HG03097 (cell line): ENCODE results near the gene LGR5.

ENCODE experiments used
- ATAC-seq: cut with Tn5 transposase; IDR thresholded peaks from one replicate; pipeline ENCODE4 v1.9.1; 2021; ENCODE audit not compliant: unreplicated experiment, low FRiP score

The LGR5 gene

DNA sequence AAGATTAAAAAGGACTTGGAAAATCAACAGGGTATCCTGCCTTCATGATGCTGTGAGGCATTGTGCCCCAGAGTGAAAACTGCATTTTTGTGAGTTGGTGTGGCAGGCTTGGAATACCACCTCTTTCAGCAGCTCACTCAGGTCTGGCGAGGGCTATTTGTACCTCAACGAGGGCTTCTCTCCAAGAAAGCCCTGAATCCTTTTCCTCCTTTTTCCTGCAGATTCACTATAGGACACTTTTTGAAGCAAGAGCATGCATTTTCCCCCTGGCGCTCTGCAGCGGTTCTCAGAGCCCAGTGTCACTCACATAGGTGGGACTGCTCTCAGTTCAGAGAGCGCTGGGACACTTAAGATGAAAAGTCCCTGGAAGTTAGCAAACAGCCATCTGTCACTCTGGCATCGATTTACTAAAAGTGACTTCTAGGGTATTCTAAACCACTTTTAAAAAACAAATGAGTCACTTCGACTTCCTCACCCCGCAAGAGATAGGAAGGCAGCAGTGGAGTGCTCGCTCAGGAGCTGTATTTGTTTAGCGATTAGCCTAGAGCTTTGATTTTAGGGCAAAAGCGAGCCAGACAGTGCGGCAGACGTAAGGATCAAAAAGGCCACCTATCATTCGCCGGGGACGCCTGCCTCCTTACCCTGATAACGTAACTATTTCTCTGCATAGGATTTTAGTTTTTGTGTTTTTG is 782 bp upstream of the LGR5 start:
- no peak for ATAC-seq

DNA sequence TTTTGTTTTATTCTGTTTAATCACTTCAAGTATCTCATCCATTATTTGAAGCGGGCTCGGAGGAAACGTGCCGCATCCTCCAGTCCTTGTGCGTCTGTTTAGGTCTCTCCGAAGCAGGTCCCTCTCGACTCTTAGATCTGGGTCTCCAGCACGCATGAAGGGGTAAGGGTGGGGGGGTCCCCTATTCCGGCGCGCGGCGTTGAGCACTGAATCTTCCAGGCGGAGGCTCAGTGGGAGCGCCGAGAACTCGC is 311 bp upstream of the LGR5 start:
- no peak for ATAC-seq

DNA sequence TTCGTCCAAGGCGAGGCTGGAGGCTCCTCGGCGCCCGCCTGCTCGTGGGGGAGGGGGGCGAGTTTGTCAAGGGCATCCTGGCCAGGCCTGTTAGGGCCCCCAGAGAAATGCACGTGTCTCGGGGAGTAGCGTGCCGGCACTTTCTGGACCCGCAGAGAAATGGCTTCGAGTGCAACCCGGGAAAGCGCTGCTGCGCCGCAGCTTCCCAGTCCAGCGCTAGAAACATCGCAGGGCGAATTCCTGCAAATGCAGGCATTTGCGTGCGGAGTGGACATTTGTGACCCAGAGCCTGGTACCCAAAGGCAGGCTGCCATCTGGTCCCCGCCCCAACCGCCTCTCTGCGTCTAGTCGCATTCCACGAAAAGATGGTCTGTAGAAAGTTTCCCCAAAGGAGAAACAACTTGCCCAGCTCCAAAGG is 756 bp downstream of the LGR5 start:
- ATAC-seq: no peak

DNA sequence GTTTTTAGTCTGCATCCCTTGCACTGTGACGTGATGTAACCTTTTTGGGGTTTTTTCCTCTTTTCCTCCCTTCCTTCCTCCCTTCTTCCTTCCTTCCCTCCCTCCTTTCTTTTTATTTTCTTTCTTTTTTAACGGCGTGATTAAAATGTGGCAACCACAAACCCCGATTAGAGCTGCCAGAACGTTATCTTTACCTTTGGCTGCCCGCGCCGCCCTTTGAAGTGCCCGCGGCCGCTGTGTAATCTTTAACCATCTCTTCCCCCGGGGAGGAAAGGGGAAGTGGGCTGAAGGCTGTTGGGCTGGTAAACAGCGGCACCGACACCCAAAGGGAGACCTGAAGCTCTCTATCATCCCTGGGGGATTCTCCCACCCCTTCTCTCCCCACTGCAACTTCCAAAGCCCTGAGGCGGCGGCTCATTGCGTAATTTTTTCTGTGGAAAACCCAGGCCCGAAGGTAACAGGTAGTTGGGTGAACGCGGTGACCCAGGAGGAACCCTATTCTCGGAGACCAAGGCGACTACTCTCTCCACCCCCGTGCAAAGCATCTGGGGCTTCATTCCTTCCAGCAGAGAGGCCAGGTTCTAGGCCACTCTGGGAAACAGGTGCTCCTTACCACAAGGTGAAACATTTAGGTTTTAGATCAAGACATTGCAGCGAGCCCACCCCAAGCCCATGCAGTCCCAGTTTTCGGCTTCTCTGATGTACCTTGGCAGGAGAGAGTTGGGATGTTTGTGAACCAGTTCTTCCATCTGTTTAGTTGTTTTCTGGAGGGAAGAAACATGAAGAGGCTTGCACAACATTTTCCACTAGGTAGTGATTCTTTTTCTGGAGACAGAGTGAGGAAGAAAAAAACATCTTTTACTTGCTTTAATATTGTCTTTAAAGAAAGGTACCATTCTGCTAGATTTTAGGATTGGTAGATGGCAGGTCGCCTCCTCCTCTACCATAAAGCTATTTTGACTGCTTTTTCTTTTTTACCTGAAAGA is 1.5 kb downstream of the LGR5 start:
- peak; percentile 90 for ATAC-seq

DNA sequence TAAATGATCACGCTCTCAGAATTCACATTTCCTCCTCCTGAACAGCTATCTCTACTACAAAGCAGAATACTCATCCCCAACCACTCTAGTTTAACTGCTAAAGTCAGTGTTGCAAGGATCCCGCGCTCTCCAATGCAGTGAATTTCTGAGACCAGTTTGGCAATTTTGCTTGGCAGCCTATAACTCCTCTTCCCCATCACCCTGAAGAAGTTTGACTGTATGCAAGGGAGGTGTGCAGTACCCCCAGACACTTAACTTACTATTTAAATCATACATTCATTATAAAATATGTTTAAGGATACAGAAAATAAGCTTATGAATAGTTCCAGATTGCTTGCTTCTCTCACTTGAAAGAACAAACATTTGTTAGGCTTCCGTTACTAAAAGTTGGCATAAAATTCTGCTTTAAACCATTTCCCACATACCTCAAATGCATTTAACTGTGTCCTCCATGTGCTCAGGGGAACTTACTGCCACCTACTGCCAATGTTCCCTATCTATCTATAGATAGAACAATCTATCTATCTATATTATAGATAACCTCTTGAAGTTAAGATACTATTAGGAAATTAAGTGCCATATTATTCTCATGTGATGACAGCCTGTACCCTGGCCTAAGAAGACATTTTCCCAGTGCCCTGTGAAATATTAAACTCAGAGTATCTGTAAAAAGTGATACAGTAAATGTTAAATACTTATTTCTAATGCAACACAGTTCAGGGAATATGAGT is 2.4 kb downstream of the LGR5 start:
- ATAC-seq: no peak

DNA sequence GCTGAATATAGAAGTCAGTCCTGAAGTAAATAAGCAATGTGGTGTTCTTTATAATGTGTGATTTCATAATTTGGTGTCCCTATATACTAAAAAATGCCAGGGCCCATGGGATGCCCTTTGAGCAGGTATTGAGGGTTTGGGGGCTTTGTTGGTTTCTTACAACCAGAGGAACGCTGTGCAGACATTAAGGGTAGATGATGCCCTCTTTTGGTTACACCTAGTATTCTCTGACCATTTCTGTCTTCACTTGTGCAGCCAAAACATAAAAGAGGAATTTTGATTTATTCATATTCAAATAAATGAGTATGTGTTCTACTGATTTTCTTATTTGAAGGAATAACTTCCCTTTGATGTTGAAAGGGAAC is 3.0 kb downstream of the LGR5 start:
- ATAC-seq: no peak

DNA sequence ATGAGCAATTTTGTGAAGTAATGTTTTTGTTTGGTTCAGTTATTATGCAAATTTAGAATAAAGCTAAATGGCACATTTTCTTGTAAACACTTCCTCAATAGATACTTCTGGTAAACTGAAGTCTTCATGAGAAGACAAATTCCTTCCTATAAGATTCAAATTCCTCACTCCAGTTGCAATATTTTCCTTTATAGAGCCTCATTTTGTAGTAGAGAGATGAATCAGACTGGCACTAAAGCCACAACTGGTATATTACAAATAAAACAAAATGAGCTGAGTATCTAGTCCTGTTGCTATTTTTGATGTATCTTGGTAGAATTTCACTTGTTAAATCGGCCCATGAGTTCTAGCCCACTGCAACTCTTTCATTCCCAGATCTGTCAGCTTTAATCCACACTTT is 5.5 kb downstream of the LGR5 start:
- ATAC-seq: no peak

DNA sequence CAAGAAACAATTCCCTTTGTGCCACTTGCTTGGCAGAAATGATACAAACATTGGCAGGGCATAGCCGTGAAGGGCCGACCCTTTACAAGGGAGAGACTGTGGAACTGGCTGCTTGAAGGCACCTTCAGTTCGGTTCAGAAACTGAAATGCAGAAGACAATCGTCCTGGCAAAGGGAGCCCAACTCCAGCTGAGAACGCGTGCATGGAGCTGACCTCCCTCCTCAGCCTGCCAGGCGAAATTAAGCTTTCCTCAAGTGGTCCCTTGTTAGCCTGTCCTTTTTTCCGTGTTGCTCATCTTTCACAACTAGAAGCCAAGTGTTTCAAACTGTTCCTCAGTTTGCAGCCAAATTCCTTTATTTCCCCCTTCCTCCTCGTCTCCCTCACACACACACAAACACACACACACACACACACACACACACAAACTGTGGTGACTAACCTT is 8.1 kb downstream of the LGR5 start:
- no peak for ATAC-seq

DNA sequence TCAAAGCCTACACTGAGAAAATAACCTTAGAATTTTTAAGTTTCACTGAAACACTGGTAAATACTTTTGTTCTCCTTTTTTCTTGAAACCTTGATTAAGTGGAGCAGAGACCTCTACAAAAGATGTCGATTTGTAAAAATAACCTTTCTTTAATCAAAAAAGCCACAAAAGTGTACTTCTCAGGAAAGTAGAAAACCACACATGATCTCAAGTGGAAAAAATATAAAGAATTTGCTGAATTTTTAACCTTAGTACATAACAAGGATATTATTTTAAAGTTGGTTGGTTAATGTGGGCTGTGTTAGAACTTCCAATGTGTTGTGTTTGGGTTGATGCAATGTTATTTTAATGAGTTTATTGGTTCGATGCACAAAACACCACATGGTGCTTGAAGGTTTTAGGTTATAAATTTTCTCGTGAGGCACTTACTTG is 8.6 kb downstream of the LGR5 start:
- no peak for ATAC-seq

DNA sequence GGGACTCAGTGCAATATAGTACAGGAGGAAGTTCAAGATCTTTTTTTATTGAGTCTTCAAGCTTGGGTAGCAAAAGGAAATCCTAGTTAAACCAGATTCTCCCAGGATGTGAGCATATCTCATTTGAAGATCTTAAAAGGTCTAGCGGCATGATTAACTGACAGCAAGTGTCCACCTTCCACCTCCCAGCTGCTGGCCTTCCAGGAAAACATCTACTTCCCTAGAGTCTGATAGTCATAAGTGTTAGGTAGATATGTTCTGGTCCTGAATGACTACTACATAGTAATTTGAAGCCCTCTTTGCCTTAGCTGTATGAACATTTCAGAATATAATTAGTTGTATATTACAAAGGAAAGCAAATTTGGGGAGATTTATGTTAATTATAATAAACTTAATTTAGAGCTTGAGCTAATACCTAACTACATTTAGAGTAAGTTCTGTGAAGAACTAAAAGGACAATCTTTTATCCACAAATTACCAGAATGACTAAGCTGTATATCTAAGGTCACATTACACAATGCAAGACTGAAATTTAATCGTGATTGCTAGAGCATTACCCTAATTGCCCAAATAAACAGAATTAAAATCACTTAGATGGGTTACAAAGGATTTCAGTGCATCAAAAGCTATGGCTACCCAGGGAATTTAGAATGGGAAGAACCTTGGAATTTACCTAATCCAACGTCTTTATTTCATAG is 9.9 kb downstream of the LGR5 start:
- no peak for ATAC-seq

DNA sequence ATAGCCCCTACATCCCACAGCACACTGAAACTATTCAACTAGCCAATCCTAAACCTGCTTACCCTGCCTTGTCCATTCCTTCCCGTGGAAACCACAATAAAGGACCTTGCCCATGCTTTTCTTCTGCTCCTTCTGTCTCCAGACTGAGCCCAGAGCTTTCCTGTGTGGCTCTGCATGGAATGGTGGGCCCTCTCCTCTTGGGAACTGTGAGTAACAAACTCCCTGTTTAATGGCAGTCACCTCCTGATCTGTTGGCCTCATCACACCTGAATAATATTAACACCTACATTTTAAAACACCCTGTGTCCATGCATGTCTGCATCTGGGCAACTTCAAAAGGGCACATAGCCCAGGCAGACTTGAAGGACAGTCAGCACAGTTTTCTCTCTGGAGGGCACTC is 12.4 kb downstream of the LGR5 start:
- ATAC-seq: no peak

DNA sequence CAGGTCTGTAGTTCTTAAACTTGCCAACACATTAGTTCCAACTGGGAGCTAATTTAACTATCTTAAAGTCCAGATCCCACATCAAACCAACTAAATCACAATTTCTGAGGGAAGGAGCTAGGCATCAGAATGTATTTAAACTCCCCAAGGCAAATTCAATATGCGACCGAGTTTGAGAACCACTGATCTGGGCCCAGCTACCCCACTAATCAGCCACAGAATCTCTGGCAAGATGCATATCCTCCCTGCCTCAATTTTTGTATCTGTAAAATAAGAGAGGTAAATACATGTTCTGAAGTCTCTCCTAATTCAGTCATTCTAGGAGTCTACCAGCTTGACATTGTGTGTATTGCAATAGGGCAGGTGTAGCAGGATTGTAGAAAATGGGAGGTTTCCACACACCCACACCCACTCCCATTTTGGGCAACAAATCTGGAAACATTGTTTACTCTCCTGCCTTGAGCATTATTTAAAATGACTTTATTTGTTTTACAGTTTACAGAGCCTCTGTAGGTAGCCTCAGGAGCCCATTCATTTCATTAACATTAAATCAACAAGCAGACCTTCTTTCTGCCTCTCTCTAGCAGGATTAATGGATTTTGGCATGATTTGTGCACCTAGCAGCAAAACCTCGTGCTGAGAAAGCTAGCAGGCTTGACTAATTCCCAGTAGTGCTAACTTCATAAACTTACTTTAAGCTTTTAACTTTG is 15.6 kb downstream of the LGR5 start:
- ATAC-seq: no peak

DNA sequence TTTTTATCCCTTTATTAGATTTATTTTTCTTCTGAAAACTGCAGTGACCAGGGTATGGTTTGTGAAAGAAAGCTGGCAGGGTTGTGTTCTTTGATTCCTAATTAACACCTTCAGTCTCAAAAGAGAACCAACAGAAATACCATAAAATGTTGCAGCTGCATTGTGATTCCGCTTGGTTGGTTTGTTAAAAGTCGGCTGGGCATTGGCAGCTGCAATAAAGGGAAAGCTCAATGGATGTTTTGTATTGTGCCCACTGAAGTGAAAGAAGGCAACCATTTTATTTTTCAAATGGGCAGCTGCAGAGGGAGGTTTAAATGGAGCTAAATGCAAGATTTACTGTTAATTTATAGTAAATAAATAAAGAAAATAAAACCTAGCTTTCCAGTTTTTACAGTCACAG is 16.7 kb downstream of the LGR5 start:
- ATAC-seq: no peak

DNA sequence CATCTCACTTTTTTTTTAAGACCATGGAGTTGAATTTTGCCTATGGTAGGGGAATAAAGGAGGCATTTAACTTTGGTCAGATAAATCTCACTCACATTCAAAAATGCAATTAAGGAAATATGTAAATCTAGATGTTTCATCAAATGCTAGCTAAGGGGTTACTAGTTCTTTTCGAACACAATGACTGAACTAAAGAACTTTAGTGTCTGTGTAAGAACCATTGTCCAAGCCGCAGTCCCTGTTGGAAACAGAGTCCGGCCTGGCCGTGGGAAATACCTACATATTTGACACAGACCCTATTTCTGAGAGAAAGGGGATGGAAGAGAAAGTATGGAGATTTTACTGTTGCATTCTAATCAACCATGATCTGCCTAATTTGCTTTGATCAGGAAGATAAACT is 17.4 kb downstream of the LGR5 start:
- ATAC-seq: no peak

DNA sequence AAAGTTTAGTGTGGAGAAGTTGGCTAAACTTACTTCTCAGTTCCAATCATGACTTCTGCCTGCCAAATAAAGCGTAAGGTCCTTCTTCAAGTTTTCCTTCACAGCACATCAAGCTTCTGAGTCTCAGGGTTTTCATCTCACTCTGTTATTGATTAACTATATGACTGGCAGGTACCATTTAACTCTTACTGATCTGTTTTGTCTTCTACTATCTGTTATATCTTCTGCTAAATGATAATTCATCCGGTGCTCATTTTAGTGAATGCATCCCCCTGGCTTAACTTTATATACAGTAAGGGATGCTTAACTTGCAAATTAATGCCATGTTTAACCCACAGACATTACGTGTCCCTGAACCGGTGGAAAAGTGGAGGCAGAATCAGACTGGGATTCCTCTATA is 20.7 kb downstream of the LGR5 start:
- no peak for ATAC-seq

DNA sequence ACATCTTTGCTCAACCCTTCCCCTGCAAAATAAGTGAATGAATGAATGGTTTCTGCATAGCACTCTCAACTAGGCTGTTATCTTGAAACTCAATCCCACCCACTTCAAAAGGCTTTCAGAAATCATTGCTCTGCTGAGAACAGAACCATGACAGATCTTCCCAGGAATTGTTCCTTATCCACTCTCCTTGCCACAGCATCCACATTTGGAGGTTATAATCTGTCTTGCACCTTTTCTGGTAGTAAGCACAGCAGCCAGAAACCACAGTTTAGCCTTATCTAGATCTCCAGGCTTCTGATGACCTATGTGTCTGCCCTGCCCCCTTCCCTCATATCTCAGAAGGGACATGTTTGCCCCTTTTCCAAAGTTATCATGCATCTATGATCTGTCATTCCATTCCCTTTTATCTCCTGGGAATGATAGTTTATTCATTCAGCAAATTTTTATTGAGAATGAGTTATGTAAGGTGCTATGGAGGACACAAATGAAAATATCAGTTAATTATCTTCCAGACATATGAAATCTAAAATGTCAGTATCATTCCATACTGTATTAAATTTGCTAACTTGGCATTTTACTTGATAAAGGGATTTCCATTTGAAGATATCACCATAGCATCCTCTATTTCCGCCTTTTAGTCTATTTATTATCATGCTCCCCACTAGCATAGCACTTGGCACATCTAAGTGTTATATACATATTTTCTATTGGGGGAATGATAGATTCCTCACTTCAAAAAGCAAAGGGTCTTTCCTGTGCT is 21.4 kb downstream of the LGR5 start:
- no peak for ATAC-seq

DNA sequence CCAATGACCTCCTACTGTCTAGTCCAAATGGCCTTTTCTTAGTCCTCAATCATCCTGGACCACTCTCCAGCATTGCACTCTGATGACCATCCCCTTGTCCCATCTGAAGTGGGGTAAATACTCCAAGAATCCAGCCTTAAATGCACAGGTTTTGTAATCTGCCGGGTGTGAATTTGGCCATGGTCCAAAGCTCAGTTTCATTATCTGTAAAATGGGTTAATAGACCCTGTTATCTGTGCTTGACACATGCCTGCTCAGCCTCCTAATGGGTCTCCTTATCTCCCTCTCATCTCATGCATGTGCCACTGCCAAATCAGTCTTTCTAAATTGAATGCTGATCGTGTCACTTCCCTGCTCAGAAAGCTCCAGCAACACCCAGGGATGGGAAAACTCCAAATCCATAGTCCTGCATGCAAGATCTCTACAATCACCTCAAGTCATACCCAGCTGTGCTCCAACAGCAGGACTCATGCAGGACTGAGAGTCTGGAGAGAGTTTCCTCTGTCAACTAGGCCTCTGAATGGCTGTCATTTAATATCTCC is 22.3 kb downstream of the LGR5 start:
- ATAC-seq: no peak

DNA sequence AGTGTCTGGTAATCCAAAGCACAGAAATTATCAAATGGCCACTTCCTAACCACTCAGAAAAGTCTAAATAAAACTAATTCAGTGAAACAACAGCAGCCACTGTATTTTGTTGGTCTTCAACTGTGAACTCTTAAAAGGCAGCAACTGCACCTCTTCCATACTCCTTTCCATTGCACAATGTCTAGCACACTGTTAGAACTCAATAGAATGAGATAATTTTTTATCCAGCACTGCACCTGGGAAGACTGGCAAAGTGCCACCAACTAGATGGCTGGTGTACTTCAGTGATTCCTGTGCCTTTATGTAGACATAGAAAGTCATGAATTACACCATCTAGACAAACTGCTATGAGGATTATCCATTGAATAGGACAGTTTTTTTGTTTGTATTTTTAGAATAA is 26.2 kb downstream of the LGR5 start:
- no peak for ATAC-seq

DNA sequence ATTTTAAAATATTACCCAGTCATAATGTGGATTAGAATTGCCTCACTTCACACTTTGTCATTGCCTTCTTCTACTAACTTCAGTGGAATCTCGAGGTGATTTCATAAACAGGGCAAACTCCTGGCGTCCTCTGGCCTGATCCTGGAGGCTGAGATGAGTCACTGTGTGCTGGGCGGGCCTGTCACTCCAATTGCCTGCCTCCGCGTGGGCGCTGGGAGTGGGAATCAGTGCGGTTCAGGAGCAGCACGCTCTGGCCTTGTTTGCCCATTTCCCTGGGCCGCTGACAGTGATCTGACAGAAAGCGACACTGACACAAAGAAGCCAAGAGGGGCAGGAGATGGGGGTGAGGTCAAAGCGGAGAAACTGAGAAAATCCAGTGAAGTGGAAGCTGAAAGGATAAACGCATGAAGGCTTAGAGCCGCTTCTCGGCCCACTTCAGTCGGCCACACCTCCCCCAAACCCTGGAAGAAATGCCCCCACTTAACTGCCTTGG is 29.7 kb downstream of the LGR5 start:
- ATAC-seq: no peak
